ENCODE data around the gene RPRD1B. TPM values are rescaled to one million over a fixed set of nuclear protein-coding genes. Genes with fewer than 3 reads are reported as not detected.

The RPRD1B gene
- total and polyA plus RNA-seq, 3 donors from 2014 or later, result 30.4 to 50.5 (median 41.9) TPM

GRCh38 chr20:38000293-38000692, 33.3 kb upstream of the RPRD1B start:
- no peaks in the 10 kb centered on the region for H3K36me3 ChIP-seq (ENCODE audit: low read depth, missing control alignments)
- TF ChIP-seq CTCF (IDR thresholded peaks at IDR 0.05), result no peak
- no peaks in the 10 kb centered on the region for H3K4me1 ChIP-seq
- whole genome bisulfite sequencing, 2 donors, result 72 to 78% methylated on average over 10 to 13 of the region's 13 CpGs
- no peaks in the 10 kb centered on the region for H3K9me3 ChIP-seq
- intact Hi-C loops (cut with DNase I; ENCODE audit: low total_unique reads), result no loop called here
- no peak overlapping the region for H3K4me3 ChIP-seq
- no peaks in the 10 kb centered on the region for H3K27me3 ChIP-seq
- no peak overlapping the region for H3K27ac ChIP-seq
- peak; percentile 41 for DNase-seq

GRCh38 chr20:38001173-38001875, 32.2 kb upstream of the RPRD1B start:
- Histone ChIP-seq H3K9me3 (no peaks in the 10 kb centered on the region), H3K27me3 (no peaks in the 10 kb centered on the region), H3K4me1 (no peaks in the 10 kb centered on the region), H3K27ac (no peak overlapping the region), H3K36me3 (ENCODE audit: low read depth, missing control alignments) (no peaks in the 10 kb centered on the region), H3K4me3 (no peak overlapping the region)
- DNase-seq, result no peak
- TF ChIP-seq POLR2A (IDR thresholded peaks at IDR 0.05) (no peak), CTCF (IDR thresholded peaks at IDR 0.05) (no peak)
- 87 to 90% methylated on average over 6 of the region's 6 CpGs for WGBS, 2 donors
- intact Hi-C loops (cut with DNase I; ENCODE audit: low total_unique reads), result no loop called here

DNA sequence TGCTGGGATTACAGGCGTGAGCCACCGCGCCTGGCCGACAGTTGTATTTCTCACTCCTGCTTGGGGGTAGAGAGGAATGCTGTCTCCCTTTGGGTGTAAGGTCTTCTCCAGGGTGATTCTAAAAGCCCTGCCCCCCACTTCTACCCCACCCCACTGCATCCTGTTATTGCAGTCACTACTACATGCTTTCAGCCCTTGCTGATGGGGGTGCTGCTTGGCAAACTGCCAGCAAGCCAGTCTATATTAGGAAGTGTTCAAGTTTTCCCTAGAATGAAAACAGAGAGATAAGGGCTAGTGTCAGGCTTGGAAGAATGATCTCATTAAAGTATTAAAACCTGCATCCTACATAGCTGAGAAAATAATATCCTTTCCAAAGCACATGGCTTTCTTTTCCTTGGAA, 31.6 kb upstream of the RPRD1B start:
- no peaks in the 10 kb centered on the region for H3K4me1 ChIP-seq
- no peaks in the 10 kb centered on the region for H3K36me3 ChIP-seq (ENCODE audit: low read depth, missing control alignments)
- H3K9me3 ChIP-seq, result no peaks in the 10 kb centered on the region
- intact Hi-C loops (cut with DNase I; ENCODE audit: low total_unique reads), result no loop called here
- H3K4me3 ChIP-seq, result no peak overlapping the region
- H3K27me3 ChIP-seq, result no peaks in the 10 kb centered on the region
- no peak for DNase-seq
- 97 to 98% methylated on average over 4 of the region's 4 CpGs for WGBS, 2 donors
- H3K27ac ChIP-seq, result no peak overlapping the region
- TF ChIP-seq CTCF (IDR thresholded peaks at IDR 0.05) (no peak), POLR2A (IDR thresholded peaks at IDR 0.05) (no peak)

DNA sequence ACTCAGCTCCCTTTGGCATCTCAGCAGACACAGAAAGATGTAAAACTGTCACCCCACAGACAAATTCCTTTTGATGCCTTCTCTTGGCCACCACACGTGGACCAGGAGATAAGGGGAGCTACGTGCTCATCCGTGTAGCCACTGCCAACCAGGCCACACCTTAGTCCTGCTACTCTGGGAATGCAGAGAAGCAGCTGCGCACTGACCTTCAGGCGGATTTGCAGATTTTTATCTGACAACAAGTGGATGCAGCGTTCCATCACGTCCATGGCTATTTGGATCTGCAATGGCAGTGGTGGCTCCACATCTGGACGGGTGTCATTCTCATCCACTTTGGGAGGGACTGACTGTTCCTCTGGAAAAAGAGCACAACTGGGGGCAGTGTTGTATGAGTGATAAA, 31.1 kb upstream of the RPRD1B start:
- no peak for DNase-seq
- H3K4me3 ChIP-seq, result no peak overlapping the region
- 70 to 78% methylated on average over 8 of the region's 8 CpGs for WGBS, 2 donors
- intact Hi-C loops (cut with DNase I; ENCODE audit: low total_unique reads), result no loop called here
- H3K36me3 ChIP-seq (ENCODE audit: low read depth, missing control alignments), result no peaks in the 10 kb centered on the region
- H3K27ac ChIP-seq, result no peak overlapping the region
- no peaks in the 10 kb centered on the region for H3K27me3 ChIP-seq
- H3K9me3 ChIP-seq, result no peaks in the 10 kb centered on the region
- no peaks in the 10 kb centered on the region for H3K4me1 ChIP-seq
- no peak for TF ChIP-seq CTCF (IDR thresholded peaks at IDR 0.05)
- TF ChIP-seq POLR2A (IDR thresholded peaks at IDR 0.05), result no peak

DNA sequence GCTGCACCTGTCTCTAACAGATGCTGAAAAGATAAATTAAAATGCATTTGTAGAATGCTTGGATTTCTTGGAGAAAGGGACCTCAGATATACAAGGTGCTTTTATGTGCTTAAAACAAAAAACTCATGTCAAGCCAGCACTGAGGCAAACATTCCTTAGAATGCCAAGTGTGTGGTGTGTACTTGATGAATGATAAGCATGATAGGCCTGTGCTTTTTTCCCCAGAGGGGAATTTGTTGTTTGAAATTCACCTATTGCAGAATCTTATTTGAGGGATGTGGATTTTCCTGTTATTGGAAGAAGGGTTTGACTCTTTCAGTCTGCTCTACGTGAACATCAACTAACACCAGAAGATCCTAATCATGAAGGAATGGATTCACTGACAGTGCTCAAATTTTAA, 29.1 kb upstream of the RPRD1B start:
- intact Hi-C loops (cut with DNase I; ENCODE audit: low total_unique reads), result no loop called here
- H3K9me3 ChIP-seq, result no peaks in the 10 kb centered on the region
- no peak for DNase-seq
- no peaks in the 10 kb centered on the region for H3K27me3 ChIP-seq
- TF ChIP-seq CTCF (IDR thresholded peaks at IDR 0.05) (no peak), POLR2A (IDR thresholded peaks at IDR 0.05) (no peak)
- H3K27ac ChIP-seq, result no peak overlapping the region
- H3K4me1 ChIP-seq, result no peaks in the 10 kb centered on the region
- no peak overlapping the region for H3K4me3 ChIP-seq
- WGBS, 2 donors, result 61 to 89% methylated on average over 1 of the region's 1 CpG
- H3K36me3 ChIP-seq (ENCODE audit: low read depth, missing control alignments), result no peaks in the 10 kb centered on the region
